ENCODE results near the gene DHH. TPM values are rescaled to one million over a fixed set of nuclear protein-coding genes. Genes with fewer than 3 reads are reported as not detected.

DHH gene
- total RNA-seq, 1 donor from 2014 or later = 1.5 TPM

DNA sequence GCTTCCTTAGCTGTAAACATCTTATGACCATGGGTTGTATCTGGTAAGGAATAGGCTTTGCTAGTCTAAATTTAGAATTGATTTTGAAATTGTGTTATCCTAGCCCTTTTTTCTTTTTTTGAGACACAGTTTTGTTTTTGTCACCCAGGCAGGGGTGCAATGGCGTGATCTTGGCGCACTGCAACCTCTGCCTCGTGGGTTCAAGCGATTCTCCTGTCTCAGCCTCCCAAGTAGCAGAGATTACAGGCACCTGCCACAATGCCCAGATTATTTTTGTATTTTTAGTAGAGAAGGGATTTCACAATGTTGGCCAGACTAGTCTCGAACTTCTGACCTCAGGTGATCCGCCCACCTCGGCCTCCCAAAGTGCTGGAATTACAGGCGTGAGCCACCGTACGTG is 39.0 kb upstream of the DHH start:
- Histone ChIP-seq H3K4me3 (no peak overlapping the region), H3K4me1 (peaks cover 36% of the 10 kb centered on the region), H3K27me3 (no peaks in the 10 kb centered on the region), H3K27ac (peak overlapping the region; percentile 81), H3K36me3 (peaks cover 0 to 14% of the 10 kb centered on the region in 2 donors), H3K9me3 (no peaks in the 10 kb centered on the region)
- TF ChIP-seq POLR2AphosphoS5 (IDR thresholded peaks at IDR 0.05; ENCODE audit: insufficient read depth in 1 of 2, low read depth in 1 of 2) (no peak), POLR2A (IDR thresholded peaks at IDR 0.05) (no peak), CTCF (IDR thresholded peaks at IDR 0.05) (no peak)
- intact Hi-C loops (cut with DNase I) = no loop called here
- no peak for DNase-seq (ENCODE audit: extremely low spot score in 2 of 2)

DNA sequence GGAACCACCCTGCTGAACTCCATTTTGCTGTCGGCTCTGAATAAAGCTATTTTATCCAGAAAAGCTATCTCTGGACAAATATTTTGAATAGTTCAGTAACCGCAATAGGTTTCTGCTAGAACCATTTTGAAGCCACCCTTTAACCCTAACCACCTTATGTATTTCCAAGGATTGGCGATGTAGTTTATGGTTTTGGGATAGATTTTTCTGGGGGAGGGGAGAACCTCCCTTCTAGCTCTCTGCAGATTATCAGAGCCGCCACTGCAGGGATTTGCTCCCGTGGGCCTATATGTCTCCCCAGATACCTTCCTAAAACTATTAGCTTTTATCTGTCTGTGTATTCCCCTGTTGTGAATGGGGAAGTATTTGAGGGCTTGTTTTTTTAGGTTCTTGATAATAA is 38.4 kb upstream of the DHH start:
- DNase-seq (ENCODE audit: extremely low spot score in 2 of 2) = no peak
- Histone ChIP-seq H3K36me3 (peaks cover 0 to 17% of the 10 kb centered on the region in 2 donors), H3K27me3 (no peaks in the 10 kb centered on the region), H3K4me3 (no peak overlapping the region), H3K27ac (peak overlapping the region; percentile 81), H3K4me1 (peaks cover 36% of the 10 kb centered on the region), H3K9me3 (no peaks in the 10 kb centered on the region)
- intact Hi-C loops (cut with DNase I) = no loop called here
- TF ChIP-seq POLR2AphosphoS5 (IDR thresholded peaks at IDR 0.05; ENCODE audit: insufficient read depth in 1 of 2, low read depth in 1 of 2) (no peak), POLR2A (IDR thresholded peaks at IDR 0.05) (no peak), CTCF (IDR thresholded peaks at IDR 0.05) (no peak)

DNA sequence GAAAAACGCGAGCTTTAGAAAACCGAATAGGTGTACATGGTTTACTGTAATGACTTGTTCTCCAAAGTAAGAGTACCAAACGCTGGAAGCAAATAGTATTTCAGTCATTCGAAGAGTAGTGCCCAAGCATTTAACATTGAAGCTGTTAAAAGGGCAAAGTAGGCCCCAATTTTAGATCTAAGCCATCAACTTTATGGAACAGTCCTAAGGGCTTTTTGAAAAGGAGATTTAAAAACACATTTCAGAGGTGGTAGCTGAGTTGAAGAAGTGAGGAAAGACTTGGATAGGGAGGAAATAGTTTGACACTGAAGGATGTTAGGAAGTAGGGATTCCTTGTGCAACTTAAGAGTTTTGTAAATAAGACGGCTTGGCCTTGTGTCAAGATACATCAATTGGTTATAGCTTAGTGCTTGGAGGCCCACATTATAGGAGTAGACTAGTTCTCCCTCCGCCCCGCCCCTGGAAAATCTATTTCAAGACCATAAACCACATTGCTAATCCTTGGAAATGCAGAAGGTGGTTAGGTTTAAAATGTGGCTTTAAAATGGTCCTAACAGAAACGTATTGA is 37.4 kb upstream of the DHH start:
- H3K27me3 ChIP-seq = no peaks in the 10 kb centered on the region
- peaks cover 0 to 23% of the 10 kb centered on the region in 2 donors for H3K36me3 ChIP-seq
- peak overlapping the region; percentile 81 for H3K27ac ChIP-seq
- DNase-seq (ENCODE audit: extremely low spot score in 2 of 2) = no peak
- no peaks in the 10 kb centered on the region for H3K9me3 ChIP-seq
- intact Hi-C loops (cut with DNase I) = loop anchor here (2.0 kb wide), 2 partner anchors 57 to 103 kb away; partner anchors contain the start of gene TUBA1A
- H3K4me3 ChIP-seq = peak overlapping the region; percentile 83 to 92
- TF ChIP-seq POLR2AphosphoS5 (IDR thresholded peaks at IDR 0.05; ENCODE audit: insufficient read depth in 1 of 2, low read depth in 1 of 2) (no peak), CTCF (IDR thresholded peaks at IDR 0.05) (no peak), POLR2A (IDR thresholded peaks at IDR 0.05) (no peak)
- peaks cover 36% of the 10 kb centered on the region for H3K4me1 ChIP-seq

DNA sequence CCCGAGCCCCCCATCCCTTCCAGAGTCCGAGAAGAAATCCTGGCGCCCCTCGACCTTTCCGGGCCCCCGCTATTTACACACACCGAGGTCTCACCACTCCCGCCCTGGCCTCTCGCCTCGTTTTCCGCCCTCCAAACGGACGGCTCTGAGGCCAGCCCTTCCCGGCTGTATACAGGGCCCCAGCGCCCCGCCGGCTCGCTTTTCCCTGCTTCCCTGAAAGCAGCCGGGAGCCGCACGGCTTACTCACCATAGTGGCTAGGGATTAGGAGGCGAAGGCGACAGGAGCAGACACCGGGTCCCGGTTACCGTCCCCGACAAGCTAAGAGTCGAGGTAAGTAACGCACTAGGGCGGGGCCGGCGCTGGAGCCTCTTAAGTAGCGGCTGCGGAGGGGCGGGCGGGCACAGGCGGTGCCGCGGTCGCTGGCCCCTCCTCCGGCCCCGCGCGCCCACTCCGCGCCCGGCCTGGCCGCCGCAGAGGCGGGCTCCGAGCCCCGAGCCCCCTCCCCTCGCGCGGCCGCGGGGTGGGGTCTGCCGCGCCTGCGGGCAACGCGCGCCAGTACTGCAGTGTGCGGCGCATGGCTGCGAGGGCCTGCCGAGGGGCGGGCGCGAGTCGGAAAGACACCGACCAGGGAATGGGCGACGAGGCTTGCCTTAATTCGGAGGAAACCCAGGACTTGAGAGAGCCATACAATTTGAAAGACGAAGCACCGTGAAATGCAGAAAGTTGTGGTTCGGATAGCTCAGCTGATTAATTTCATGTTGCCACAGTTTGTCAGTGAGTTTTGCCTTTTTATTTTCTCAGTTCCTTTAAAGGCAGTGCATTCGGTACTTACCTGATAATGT is 36.7 kb upstream of the DHH start, which contains the start of gene TUBA1B:
Gene TUBA1B (minus strand): TSS at position 345 of the 843 bp plus-strand sequence. CDS start 95 bp downstream, at position 250.
- no peak for TF ChIP-seq CTCF (IDR thresholded peaks at IDR 0.05)
- TF ChIP-seq POLR2AphosphoS5 (IDR thresholded peaks at IDR 0.05; ENCODE audit: insufficient read depth in 1 of 2, low read depth in 1 of 2) = peak in 1 of 2 donors; percentile 98
- TF ChIP-seq POLR2A (IDR thresholded peaks at IDR 0.05) = peak in 1 of 2 donors; percentile 78
- H3K36me3 ChIP-seq = peaks cover 0 to 23% of the 10 kb centered on the region in 2 donors
- no peaks in the 10 kb centered on the region for H3K27me3 ChIP-seq
- intact Hi-C loops (cut with DNase I) = loop anchor here (2.0 kb wide), 2 partner anchors 58 to 104 kb away; partner anchors contain the start of gene TUBA1A
- H3K4me3 ChIP-seq = peak within 1 kb of the TSS; percentile 83 to 92
- peaks cover 36% of the 10 kb centered on the region for H3K4me1 ChIP-seq
- DNase-seq (ENCODE audit: extremely low spot score in 2 of 2) = peak in 1 of 2 donors; percentile 92
- no peaks in the 10 kb centered on the region for H3K9me3 ChIP-seq
- H3K27ac ChIP-seq = peak within 1 kb of the TSS; percentile 98

Data from vagina (tissue), 2 donors.